GM12801 (cell line): ENCODE results near the gene GSK3A.

Source experiments
- CTCF ChIP-seq: IDR thresholded peaks from one replicate; pipeline ENCODE4 v1.5.1; 2011; ENCODE audit warnings: control low read depth; ENCODE audit not compliant: insufficient read length; ENCODE audit errors: extremely low read depth

The GSK3A gene

GRCh38 chr19:42207767-42208271 is 34.6 kb downstream of the GSK3A start:
- TF ChIP-seq CTCF, result no peak

GRCh38 chr19:42206871-42207755 is 35.3 kb downstream of the GSK3A start:
- no peak for TF ChIP-seq CTCF

- no peak for TF ChIP-seq CTCF
These were observed 37.7 kb downstream of the GSK3A start for GRCh38 chr19:42204664-42205063.

GRCh38 chr19:42203700-42204099 is 38.7 kb downstream of the GSK3A start:
- TF ChIP-seq CTCF, result no peak

GRCh38 chr19:42202290-42202880 is 40.0 kb downstream of the GSK3A start:
- TF ChIP-seq CTCF, result no peak

- TF ChIP-seq CTCF, result no peak
These were observed 40.7 kb downstream of the GSK3A start for GRCh38 chr19:42201489-42202289.
